Stimulated activated CD8-positive, alpha-beta memory T cell treated with anti-CD3 and anti-CD28 coated beads, Interleukin-4, amount 100 ng/mL, for 48 hours (primary cell): Measurements from ENCODE around the gene TPP1.
A peak's percentile ranks its signal among the peaks of the same experiment; 100 is the strongest.

Source experiments
- DNase-seq: peaks from one replicate; pipeline ENCODE4 v3.0.0-alpha.2; 2020

Gene TPP1

GRCh38 chr11:6646918-6647679 is 27.9 kb upstream of the TPP1 start:
- DNase-seq, result peak; percentile 50

GRCh38 chr11:6646576-6646917 is 27.3 kb upstream of the TPP1 start:
- peak; percentile 36 for DNase-seq

DNA sequence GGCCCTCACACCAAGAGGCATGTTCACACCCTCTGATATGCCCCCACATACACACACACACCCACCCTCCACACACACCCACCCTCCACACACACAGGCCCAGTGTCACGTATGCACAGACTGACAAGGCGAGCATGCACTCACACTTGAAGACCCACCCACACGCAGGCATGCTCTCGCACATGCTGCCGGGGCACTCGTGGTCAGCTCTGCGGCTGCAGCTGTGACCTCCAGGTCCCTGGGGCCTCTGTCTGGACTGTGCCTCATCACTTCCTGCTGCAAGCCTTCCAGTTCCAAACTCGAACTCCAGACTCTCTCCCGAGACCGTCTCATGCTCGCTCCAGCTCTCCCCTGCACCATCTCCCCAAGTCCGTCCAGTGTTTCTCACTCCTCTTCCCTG is 26.8 kb upstream of the TPP1 start:
- no peak for DNase-seq

DNA sequence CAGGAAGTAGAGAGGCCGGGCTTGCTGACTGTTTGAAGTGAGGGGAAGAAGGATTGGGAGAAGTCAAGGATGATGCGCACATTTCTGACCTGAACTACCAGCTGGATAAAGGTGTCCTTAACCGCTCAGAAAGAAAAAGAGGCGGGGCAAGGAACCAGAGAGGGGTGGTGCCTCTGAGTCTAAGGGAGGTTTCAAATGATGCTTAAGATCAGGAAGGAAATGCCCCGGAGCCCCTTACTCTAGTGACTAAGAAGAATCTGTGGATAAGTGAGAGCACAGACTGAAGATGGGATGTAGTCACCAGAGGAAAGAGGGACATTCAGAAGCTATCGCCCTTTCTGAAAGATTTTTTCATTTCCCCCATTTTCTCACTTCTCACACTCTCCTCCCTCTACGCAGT is 23.7 kb upstream of the TPP1 start:
- DNase-seq, result no peak

DNA sequence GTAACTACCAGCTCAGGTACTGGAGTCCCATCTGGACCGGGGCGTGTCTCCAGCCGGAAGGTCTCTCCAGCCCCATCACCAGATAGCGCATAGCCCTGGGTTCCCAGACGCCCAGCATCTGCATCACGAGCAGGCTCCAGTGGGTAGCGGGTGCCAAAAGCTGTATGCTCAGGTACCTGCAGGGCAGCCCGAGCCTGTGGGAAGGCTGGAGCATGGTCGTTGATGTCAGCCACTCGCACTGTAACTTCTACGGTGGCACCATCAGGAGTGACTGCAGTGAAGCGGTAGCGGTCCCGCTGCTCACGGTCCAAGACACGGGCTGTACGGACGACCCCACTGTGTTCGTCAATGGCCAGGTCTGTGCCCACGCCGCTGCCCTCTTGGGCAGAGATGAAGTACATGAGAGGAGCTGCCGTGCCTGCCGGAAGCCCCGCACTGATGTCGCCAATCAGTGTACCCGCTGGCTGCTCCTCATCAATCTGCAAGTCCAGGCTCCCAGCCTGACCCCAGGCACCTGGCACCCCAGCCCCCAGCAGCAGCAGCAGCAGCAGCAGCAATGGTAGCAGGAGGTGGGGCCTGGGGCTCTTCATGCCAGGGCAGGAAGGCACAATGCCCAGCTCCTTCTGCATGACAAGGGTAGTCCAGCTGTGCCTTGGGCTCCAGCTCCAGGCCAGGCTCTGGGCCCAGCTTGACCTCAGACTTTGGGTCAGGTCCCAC is 21.9 kb upstream of the TPP1 start:
- no peak for DNase-seq

DNA sequence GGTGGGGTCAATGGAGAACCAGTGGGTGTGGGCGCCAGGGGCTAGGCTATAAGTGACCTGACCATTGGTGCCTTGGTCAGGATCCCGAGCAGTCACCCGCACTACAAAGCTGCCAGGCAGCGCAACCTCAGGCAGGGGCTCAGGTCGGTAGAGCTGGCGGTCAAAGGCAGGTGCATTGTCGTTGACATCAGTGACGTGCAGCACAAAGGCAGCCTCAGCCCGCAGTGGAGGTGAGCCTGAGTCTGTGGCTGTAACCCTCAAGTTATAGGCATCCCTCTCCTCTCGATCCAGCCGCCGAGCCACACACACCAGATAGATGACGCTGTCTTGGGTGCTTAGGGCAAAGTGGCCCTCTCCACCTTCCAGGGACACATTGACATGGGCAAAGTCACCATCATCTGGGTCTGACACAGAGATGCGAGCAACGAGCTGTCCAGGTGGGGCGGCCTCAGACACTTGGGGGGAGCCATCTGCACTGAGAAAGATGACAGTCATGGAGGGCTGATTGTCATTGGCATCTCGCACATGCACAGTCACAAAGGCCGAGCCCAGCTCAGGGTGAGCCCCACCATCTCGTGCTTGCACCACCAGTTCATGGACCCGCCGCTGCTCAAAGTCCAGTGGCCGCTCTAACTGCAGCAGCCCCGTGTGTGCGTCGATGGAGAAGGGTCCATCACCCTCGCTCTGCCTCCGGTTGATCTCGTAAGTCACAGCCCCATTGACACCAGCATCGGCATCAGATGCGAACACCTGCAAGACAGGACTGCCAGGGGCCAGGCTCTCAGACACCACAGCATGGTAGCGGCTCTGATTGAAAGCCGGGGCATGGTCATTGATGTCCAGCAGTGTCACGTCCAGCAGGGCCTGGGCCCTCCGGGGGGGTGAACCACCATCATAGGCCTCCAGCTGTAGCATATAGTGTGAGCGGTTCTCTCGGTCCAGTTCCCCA is 21.1 kb upstream of the TPP1 start:
- DNase-seq, result no peak

GRCh38 chr11:6638429-6638828 is 19.2 kb upstream of the TPP1 start:
- no peak for DNase-seq

GRCh38 chr11:6637871-6638270 is 18.6 kb upstream of the TPP1 start:
- DNase-seq, result no peak

- DNase-seq, result no peak
Observed at GRCh38 chr11:6636480-6636879, 17.3 kb upstream of the TPP1 start.

DNA sequence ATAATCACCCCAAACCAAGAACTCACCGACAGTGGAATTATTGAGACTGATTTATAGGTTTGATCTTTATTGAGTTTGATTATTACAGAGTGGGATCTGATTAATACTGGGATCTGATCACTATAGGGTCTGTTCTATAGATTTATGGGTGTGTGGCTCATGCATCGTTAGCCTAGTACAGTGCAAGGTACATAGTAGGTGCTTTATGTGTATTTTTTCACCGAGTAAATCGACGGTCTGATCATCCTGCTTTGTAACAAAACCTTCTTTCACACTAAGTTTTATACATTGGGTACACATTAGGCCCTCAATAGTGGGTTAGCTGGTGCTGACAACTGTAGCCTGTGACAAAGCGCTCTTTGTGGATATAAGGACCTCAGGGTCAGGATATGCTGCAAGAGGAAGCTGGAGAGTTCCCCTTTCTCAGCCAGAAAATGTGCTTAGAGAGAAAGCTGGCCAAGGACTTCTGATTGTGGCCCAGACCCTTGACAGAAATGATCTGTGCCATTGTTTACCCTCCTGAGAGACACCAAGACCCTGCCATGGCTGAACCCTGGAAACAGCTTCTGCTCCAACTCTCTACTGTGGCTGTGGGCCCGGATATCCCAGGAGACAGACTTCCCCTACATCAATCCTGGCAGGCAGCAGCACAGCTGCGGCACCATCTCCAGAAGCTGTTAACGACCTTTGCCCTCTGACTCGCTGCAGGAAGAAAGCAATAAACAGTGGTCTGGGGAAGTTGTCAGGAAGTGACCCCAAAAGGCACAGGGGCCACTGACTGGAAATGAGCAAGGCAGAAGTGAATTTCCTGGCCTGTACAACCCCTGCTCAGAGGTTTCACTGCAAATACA is 16.1 kb upstream of the TPP1 start:
- DNase-seq, result no peak

DNA sequence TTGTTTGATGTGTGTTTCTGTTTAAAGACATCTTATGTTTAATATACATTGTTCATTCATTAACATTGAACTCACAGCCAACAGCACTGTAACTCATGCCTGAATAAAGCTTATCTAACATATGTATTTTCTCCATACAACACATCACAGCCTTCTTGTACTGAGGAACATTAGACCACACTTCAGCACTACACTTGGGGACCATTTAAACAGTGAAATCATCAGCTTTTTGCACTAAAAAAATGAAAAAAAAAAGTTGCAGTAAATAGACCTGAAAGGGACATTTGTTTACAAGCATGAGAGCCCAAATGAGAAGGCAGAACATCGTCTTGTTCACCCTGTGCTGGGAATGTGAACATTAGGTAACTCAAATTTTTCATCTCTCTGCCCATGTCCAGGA is 15.3 kb upstream of the TPP1 start:
- no peak for DNase-seq

DNA sequence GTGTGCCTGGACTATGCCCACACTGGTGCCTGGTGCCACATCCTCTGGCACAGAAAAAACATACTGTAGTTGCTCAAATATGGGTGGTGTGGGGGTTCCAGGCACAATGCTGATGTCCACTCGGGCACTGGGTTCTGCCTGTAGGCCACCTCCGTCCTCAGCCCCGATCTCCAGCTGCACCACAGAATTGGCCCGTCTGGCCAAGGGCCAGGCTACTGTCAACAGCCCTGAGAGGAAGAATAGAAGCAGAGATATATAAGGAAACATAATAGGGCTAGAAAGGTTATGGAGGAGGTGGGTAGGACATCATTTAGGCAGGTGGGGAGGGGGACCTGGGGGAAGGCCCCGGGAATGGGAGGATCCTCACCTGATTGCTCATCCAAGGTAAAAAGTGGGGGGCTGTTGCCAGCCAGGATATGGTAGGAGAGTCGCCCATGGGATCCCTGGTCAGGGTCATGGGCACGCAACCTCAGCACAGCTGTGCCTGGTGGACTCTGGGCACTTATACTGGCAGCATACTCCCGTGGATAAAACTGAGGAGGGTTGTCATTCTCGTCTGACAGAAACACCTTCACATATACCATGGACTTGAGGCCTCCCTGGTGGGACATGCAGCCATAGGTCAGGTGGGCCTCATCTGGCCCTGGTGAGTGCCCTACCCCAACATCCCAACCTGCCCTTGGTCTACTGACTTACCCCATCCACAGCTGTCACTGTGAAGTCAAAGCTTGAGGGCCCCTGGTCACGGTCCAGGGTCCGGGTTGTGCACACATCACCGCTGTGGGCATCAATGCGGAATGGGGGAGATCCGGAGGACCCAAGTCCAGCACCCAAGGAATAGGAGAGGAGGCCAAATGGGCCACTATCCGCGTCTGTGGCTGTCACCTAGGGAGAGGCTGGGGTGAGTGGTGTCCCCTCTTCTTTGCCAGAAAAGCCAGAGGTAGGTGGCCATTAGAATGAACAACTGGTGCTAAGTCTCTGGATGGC is 14.5 kb upstream of the TPP1 start:
- DNase-seq, result no peak

GRCh38 chr11:6632116-6633073 is 13.2 kb upstream of the TPP1 start:
- no peak for DNase-seq

- DNase-seq, result no peak
Observed at GRCh38 chr11:6631361-6631890, 12.2 kb upstream of the TPP1 start.

DNA sequence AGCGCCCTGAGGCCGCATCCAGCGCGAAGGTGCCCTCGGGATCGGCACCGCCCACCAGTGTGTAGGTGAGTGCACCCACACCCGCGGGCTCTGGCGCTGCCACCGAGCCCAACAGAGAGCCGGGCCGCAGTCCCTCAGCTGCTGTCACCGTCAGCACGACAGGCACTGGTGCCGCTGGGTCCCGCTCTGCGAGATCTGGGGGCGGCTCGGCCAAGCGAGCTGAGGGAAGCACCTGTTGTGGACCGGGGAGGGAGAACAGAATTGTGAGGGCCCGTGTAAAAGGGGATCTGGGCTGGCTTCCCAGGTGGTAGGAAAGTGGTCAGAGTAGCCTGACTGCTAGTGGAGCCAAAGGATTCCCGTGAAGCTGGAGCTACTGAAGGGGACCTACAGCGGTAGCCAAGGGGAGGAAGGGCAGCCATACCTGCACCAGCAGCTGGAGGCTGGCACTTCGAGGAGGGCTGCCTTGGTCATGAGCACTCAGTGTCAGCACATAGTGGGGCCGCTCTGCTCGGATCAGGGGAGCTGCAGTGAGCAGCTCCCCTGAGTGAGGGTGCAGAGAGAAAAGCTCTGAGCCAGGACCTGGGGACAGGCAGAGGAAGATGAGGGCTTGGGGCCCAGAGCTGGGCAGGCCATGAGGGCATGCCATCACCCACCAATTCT is 11.5 kb upstream of the TPP1 start:
- no peak for DNase-seq

- no peak for DNase-seq
Observed at GRCh38 chr11:6629892-6630631, 10.8 kb upstream of the TPP1 start.

DNA sequence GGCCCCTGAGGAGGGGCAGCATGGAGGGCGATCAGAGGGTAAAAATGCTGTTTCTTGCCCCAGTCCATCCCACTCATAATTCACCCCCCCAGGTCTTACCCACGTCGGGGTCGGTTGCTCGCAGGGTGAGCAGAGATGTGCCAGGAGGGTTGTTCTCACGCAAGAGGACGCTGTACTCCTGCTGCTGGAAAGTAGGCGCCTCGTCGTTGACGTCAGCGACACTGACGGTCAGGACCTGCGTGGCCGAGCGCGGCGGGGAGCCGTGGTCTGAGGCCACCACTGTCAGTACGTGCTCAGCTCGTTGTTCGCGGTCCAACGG is 10.3 kb upstream of the TPP1 start:
- no peak for DNase-seq

DNA sequence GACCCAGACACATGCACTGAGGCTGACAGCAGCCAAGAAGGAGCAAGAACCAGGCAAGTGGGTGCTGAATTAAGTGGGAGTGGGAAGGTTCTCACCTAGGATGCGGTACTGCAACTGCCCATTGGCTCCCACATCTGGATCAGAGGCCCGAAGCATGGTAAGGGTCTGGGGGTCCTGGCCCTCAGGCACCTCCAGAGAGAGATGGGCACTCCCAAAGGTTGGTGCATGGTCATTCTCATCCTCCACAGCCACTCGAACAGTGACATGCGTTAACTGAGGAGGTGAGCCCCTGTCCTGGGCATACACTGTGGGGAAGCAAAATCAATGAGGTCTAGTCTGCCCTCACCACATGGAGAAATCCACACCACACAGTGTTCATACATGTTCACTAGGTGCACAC is 9.3 kb upstream of the TPP1 start:
- no peak for DNase-seq

DNA sequence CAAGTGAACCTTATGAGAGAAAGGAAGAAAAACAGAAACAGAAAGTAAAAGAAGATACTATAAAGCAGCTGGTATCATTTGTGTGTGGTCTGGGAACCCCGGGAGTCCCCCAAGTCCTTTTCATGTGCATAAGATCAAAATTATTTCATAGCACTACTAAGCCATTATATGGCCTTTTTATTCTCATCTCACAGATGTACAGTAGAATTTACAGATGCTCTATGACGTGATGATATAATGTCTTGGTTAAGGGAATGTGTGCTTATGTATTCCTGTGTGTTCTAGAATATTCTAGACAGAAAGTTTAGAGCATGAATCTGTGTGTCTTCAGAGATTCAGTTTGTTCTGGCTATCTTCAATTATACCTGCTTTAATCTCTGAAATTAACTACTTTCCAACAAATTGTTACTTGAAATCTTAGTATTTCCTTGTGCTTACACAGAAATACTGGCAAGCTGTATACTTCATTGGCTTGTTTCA is 8.6 kb upstream of the TPP1 start:
- no peak for DNase-seq
